IPS DF 4.7 (cell line): ENCODE results near the gene LACTBL1.

ENCODE experiments used
- DNase-seq: peaks from one replicate; pipeline ENCODE4 v3.0.0-alpha.2; 2013; ENCODE audit warnings: low spot score; ENCODE audit errors: extremely low read depth

Gene LACTBL1

GRCh38 chr1:22944346-22945055, 28.2 kb downstream of the LACTBL1 start:
- DNase-seq: no peak

GRCh38 chr1:22941257-22941656, 31.4 kb downstream of the LACTBL1 start:
- no peak for DNase-seq

GRCh38 chr1:22936681-22937080, 36.0 kb downstream of the LACTBL1 start:
- DNase-seq: no peak

GRCh38 chr1:22935433-22935832, 37.2 kb downstream of the LACTBL1 start:
- no peak for DNase-seq

- no peak for DNase-seq
These were observed 39.7 kb downstream of the LACTBL1 start for GRCh38 chr1:22932803-22933470.

- DNase-seq: peak; percentile 33
These were observed 42.3 kb downstream of the LACTBL1 start for GRCh38 chr1:22930240-22930912.

GRCh38 chr1:22925111-22925510, 47.6 kb downstream of the LACTBL1 start:
- no peak for DNase-seq

GRCh38 chr1:22922640-22923039, 50.0 kb downstream of the LACTBL1 start:
- DNase-seq: no peak

GRCh38 chr1:22921452-22922126, 51.1 kb downstream of the LACTBL1 start:
- DNase-seq: no peak

- no peak for DNase-seq
These were observed 51.8 kb downstream of the LACTBL1 start for GRCh38 chr1:22920734-22921451.

- DNase-seq: no peak
These were observed 52.5 kb downstream of the LACTBL1 start for GRCh38 chr1:22920026-22920733.

- DNase-seq: no peak
These were observed 53.2 kb downstream of the LACTBL1 start for GRCh38 chr1:22919341-22920025.

GRCh38 chr1:22918644-22919043, 54.0 kb downstream of the LACTBL1 start:
- DNase-seq: no peak

- DNase-seq: no peak
These were observed 54.7 kb downstream of the LACTBL1 start for GRCh38 chr1:22917989-22918388.

GRCh38 chr1:22916471-22916820, 56.2 kb downstream of the LACTBL1 start:
- no peak for DNase-seq

- DNase-seq: no peak
These were observed 56.7 kb downstream of the LACTBL1 start for GRCh38 chr1:22915816-22916470.

- DNase-seq: no peak
These were observed 57.4 kb downstream of the LACTBL1 start for GRCh38 chr1:22915231-22915630.

GRCh38 chr1:22914633-22915217, 57.9 kb downstream of the LACTBL1 start:
- DNase-seq: no peak

GRCh38 chr1:22914156-22914555, 58.5 kb downstream of the LACTBL1 start:
- no peak for DNase-seq
